GM12892 (cell line): ENCODE results near the gene TMEM259.

Experiments used
- DNase-seq: peaks from one replicate; pipeline ENCODE4 v3.0.0; 2011; ENCODE audit not compliant: insufficient read length
- FAIRE-seq: peaks from 2 replicates; lab custom pipeline; 2011; peaks lifted over from hg19 to GRCh38; lab: Jason Lieb, UNC
- POLR2A ChIP-seq: IDR thresholded peaks from 2 replicates; pipeline ENCODE4 v1.6.1; 2011; ENCODE audit warnings: low read depth, low read length, control low read depth
- POLR2AphosphoS5 ChIP-seq: IDR thresholded peaks from 2 replicates; pipeline ENCODE4 v1.6.1; 2011; ENCODE audit warnings: low read depth, low read length, control low read depth
- TAF1 ChIP-seq: IDR thresholded peaks from 2 replicates; pipeline ENCODE4 v1.6.1; 2011; ENCODE audit warnings: low read depth, mild to moderate bottlenecking, control low read depth, low read length, borderline replicate concordance

TMEM259 gene

DNA sequence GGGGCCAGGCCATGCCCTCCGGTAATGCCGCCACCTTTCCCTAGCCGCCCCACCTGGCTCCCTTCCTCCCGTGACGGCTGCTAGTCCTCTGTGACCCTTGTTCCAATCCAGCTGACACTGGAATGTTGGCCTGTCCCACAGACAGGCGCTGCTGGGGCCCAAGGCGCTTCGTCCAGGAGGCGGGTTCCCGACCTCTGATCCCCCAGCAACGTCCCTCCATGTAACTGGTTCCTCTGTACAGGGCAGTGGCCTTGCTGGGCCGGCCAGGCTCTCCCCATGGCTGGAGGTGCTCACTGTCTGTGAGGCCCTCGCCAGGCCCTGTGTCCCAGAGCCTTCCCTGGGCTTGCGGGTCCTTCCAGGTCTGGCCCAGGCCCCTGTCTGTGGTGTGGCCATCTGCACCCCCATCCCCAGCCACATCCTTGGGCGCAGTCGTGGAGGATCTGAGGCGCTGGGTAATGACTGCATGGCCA is 27.5 kb downstream of the TMEM259 start:
- no peak for FAIRE-seq
- TF ChIP-seq POLR2AphosphoS5, result no peak

DNA sequence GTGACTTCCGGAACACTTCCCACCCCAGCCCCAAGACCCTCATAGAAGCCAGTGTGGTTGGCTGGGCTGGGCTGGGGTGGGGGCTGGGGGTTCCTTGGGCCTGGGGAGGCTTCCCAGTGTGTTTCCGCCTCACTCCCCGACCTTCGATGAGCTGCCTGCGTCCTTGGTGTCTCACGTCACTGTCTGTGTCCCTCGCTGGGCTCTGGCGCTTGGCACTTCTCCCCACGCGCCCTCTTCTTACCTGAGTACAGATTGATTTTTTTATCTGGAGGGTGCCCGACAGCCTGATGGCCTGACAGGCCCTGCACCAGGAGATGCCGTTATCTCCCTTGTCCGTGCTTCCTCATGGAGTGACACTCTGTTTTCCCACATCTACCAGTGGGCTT is 28.3 kb downstream of the TMEM259 start:
- no peak for DNase-seq
- TF ChIP-seq TAF1 (no peak), POLR2AphosphoS5 (no peak), POLR2A (no peak)
- FAIRE-seq, result no peak

More for the DNA sequence above, 27.5 kb downstream of the TMEM259 start:
- DNase-seq, result no peak

DNA sequence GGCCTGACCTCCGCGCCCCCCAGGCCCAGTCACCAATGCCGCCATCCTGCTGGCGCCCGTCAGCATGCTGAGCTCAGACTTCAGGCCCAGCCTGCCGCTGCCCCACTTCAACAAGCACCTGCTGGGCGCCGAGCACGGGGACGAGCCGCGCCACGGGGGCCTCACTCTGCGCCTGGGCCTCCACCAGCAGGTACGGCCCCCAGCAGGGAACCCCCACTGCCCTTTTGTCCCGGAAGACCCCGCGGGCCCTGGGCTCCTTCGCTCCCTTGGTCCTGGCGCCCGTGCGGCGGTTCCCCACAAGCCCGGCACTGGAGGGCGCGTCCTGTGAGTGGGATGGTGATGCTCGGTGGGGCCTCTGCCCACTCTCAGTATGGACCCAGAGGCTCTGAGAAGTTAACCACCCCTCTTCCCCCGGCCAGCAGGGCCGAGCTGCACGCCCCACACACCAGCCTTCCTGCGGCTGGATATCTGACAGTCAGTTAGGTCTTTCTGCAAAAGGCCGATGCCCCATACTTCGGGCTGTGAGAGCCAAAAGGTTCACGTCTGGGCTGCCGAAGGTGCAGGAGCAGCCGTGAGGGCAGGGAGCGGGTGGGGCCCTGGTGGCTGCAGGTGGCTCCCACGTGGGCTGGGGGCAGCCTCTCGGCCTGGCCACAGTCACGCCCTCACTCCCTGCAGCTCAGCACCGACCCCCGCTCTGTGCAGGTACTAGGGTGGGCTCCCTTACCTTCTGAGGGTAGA is 28.8 kb downstream of the TMEM259 start:
- no peak for TF ChIP-seq POLR2AphosphoS5
- no peak for TF ChIP-seq POLR2A
- DNase-seq (no peak), FAIRE-seq (no peak)

DNA sequence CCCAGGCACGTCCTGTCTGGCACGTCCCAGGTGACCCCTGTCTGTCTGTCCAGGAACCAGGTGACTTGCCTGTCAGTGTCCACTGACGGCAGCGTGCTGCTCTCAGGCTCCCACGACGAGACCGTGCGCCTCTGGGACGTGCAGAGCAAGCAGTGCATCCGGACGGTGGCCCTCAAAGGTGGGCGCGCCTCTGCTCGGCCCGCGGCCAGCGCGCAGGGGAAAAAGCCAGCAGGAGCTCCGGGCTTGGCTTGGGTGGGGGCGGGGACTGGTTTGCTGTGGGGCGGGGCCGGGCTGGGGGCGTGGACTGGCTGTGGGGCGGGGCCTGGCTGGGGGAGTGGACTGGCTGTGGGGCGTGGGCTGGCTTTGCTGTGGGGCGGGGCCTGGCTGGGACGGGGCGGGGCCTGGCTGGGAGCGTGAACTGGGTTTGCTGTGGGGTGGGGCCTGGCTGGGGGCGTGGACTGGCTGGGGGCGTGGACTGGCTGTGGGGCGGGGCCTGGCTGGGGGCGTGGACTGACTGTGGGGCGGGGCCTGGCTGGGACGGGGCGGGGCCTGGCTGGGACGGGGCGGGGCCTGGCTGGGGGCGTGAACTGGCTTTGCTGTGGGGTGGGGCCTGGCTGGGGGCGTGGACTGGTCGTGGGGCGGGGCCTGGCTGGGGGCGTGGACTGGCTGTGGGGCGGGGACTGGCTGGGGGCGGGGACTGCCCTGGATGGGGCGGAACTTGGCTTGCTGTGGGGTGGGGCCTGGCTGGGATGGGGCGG is 29.6 kb downstream of the TMEM259 start:
- FAIRE-seq, result peak; percentile 51
- DNase-seq, result no peak
- TF ChIP-seq TAF1 (no peak), POLR2A (no peak), POLR2AphosphoS5 (no peak)

DNA sequence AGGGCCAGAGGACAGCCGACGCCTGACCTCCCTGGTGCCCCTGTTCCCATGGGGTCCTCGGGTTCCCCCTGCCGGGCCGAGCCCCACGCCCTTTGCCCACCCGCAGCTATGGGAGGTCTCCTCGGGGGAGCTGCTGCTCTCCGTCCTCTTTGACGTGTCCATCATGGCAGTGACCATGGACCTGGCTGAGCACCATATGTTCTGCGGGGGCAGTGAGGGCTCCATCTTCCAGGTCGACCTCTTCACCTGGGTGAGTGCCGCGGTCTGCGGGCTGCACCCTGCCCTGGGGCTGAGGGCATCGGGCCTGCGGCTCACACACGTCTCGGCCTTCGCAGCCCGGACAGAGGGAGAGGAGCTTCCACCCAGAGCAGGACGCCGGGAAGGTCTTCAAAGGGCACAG is 30.2 kb downstream of the TMEM259 start:
- no peak for FAIRE-seq
- TF ChIP-seq POLR2AphosphoS5, result no peak
- no peak for TF ChIP-seq POLR2A
- no peak for TF ChIP-seq TAF1
- DNase-seq, result no peak

DNA sequence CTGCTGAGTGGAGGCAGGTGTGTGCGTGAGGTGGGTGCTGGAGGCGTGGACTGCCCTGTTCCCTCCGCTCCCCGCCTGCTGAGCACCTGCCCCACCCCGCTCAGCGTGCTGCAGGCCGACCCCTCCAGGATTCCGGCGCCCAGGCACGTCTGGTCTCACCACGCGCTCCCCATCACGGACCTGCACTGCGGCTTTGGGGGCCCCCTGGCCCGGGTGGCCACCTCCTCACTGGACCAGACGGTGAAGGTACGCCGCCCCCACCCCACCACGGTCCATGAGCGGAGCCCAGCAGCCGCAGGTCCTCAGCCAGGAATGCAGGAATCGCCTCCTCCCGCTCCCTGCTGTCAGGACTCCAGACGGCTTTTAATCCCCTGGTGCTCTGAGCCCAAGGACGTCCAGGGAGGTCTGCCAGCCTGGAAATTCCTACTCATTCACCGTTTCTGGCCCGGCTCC is 30.8 kb downstream of the TMEM259 start:
- DNase-seq (no peak), FAIRE-seq (no peak)
- no peak for TF ChIP-seq TAF1
- no peak for TF ChIP-seq POLR2AphosphoS5
- TF ChIP-seq POLR2A, result no peak

DNA sequence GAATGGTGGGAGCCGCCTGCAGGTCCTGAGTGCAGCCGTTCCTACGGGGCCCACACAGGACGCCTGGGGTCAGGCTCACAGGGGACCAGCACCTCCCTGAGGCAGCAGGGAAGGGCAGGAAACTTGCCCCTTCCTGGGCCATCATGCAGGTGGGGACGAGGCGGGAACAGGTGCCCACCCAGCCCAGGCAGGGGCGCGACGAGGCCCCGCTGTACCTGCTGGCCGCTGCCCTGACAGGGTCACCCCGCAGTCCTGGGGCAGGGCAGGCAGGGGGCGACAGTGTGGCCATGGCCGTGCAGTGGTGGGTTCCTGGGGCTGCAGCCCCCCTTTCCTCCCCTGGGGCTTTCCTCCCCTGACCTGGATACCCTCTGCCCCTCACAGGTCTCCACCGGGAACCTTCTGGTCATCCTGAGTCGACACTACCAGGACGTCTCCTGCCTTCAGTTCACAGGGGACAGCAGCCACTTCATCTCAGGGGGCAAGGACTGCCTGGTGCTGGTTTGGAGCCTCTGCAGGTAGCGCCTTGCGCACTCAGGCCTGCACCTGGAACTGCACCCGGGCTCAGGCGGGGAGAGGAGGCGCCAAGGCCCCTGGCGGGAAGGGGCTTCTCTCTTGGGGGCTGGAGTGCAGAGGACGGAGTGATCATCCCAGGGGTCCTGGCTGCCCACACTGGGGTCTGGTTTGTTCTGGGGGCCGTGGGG is 31.4 kb downstream of the TMEM259 start:
- TF ChIP-seq POLR2AphosphoS5 (no peak), POLR2A (no peak), TAF1 (no peak)
- DNase-seq (no peak), FAIRE-seq (no peak)

DNA sequence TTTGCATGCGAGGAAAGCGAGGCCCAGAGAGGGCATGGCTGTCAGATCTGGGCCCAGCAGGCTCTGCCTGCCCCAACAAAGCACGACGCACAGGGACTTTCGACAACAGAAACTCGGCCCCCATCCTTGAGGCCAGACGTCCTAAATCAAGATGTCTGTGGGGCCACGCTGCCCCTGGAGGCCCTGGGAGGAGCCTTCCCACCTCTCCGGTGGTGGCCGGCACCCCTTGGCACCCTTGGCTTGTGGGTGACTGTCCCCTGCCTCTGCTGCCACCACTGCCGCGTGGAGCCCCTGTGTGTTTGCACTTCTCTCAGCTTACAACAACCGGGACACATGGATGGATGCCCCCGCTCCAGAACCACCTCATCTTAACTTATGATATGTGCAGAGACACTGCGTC is 32.4 kb downstream of the TMEM259 start:
- FAIRE-seq (no peak), DNase-seq (no peak)
- TF ChIP-seq POLR2A, result no peak
- TF ChIP-seq TAF1, result no peak
- TF ChIP-seq POLR2AphosphoS5, result no peak

DNA sequence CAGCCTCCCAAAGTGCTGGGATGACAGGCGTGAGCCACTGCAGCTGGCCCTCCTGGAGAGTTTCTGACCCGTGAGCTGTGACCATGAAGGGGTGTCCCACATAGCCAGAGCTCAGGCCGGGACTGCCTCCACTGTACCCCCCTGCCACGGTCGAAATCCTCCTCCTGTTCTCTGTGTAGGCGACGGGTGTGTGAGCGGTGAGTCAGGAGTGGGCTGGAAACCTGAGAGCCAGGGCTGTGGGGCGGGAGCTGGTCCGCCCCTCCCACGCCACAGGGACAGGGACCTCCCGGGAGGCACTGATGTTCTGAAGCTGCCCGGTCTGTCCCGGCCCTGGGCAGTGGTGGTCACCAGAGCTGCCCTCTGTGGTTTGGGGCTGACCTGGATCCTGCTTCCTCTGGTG is 32.8 kb downstream of the TMEM259 start:
- TF ChIP-seq POLR2A, result no peak
- no peak for TF ChIP-seq TAF1
- FAIRE-seq (no peak), DNase-seq (no peak)

DNA sequence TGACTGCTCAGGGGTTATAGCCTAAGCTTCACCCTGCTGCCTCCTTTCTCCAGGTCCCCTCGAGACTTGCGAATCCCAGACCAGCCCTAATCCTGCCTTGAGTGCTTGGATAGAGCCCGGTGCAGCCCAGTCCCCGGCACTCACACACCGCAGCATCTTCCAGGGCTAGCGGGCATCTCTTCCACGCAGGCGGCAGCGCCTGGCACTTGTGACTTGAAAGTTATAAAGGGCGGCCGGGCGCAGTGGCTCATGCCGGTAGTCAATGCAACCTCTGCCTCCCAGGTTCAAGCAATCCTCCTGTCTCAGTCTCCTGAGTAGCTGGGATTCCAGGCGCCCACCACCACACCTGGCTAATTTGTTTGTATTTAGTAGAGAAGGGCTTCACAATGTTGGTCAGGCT is 34.8 kb downstream of the TMEM259 start:
- no peak for FAIRE-seq
- DNase-seq, result no peak
- no peak for TF ChIP-seq TAF1
- no peak for TF ChIP-seq POLR2AphosphoS5
- no peak for TF ChIP-seq POLR2A

DNA sequence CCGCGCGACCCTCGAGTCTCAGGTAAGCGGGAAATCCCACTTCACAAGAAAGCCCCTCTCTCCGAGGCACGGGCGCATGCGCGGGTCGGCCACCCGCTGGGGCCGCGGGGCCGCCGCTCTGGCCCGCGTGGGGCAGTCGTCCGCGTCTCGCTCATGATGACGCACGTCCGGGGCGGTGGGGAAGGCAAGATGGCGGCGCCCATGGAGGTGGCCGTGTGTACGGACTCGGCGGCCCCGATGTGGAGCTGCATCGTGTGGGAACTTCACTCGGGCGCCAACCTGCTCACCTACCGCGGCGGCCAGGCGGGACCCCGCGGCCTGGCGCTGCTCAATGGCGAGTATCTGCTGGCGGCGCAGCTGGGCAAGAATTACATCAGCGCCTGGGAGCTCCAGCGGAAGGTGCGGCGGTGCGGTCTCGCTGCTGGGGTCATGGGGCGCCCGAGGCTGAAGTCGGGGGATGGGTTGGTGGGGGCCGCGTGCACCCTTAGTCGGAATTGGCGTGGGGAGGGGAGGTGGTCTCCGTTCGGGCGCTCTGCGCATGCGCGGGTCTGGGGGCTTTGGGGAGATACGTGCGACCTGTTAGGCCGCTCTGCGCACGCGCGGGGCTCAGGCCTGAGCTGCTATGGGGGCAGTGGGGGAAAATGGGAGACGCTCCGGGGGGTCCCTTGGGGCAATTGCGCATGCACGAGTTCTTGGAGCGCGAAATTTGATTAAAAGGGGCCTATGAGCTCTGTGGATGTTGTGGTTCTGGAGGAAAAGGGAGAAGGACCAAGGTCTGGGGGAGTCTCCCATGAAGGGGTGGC is 36.6 kb downstream of the TMEM259 start, which contains the start of gene WDR18:
Gene WDR18 (plus strand): TSS at position 181 of the 803 bp plus-strand sequence. CDS start 9 bp downstream, at position 190.
- FAIRE-seq, result peak; percentile 98
- peak; percentile 100 for DNase-seq
- TF ChIP-seq TAF1 (peak; percentile 33; the same call in 1 of the 2 replicates), POLR2A (peak; percentile 66; the same call in 1 of the 2 replicates), POLR2AphosphoS5 (0 out of 2 replicates have a peak, but pooled peaks have one; percentile 43)
